Measurements from ENCODE around the gene VMAC.
A peak's percentile ranks its signal among the peaks of the same experiment; 100 is the strongest.
"Not testable (repeated sequence)": the region's sequence is repeated elsewhere in the genome, so short reads cannot be mapped to it uniquely, and the experiment has no call there.

The VMAC gene

DNA sequence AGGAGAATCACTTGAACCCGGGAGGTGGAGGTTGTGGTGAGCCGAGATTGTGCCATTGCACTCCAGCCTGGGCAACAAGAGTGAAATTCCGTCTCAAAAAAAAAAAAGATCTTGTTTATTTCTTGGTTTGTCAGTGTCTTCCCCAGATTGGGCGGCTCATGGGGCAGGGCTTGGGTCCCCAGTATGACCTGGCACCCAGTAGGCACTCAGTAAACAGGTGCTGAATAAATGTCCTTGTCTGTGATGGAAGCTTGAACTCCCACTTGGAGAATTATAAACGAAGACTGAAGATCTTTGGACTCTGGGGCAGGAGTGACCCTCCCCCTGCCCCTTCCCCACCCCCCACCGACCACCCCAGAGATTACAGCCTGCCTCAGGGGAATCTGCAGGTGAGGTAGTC is 24.5 kb upstream of the VMAC start:
- Mint-ChIP-seq H3K27me3 (peaks cover 44% of the 10 kb centered on the region), H3K4me3 (no peak overlapping the region), H3K27ac (no peak overlapping the region), H3K9me3 (no peaks in the 10 kb centered on the region), H3K4me1 (no peaks in the 10 kb centered on the region)
- ATAC-seq (no peak), DNase-seq (no peak)

DNA sequence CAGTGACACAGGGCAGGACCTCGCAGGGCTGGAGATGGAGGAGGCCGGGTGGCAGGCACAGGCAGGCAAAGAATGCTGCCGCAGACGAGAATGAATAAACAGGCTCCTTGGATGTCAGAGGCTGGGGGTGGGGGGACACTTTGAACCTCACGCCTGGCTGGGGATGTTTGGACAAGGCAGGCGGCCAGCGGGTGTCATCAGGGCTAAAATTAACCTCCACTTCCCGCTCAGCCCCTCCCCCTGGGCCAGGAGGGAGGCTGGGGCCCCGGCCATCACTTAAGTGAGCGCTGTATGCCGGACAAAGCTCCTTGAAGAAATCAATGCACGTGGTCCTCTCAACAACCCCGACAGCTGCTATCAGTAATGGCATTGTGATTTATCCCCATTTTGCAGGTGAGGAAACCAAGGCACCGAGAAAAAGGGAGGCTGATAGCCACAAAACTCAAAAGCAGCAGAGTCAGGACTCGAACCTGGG is 24.0 kb upstream of the VMAC start:
- Mint-ChIP-seq H3K27ac (no peak overlapping the region), H3K27me3 (peaks cover 49% of the 10 kb centered on the region), H3K9me3 (no peaks in the 10 kb centered on the region), H3K4me1 (no peaks in the 10 kb centered on the region), H3K4me3 (no peak overlapping the region)
- DNase-seq, result no peak
- ATAC-seq, result no peak

DNA sequence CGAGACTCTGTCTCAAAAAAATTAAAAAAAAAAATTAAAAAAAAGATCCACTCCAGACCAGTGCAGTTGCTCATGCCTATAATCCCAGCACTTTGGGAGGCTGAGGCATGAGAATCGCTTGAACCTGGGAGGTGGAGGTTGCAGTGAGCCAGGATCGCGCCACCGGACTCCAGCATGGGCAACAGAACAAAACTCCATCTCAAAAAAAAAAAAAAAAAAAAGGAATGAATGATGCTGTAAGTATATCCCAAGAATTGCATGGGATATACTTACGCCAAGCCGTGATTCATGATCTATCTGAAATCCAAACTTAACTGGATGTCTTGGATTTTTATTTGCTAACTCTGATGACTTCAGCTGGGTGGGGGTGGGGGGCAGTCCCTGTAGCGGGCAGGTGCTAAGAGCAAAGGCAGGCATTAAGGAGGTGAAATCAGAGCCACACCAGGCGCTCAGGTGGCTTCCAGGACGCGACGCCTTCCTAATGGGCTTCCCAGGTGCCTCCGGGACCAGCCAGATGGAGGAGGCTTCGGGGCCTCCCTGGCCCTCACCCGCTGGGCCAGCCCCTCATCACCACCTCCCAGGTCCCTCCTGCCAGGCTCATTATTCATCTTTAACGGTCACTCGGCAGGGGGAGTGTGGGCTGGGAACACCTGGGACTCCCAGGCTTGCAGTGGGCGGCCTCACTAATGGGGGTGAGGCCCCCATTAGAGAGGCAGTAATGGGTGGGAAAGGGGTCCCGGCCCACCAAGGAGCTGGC is 23.0 kb upstream of the VMAC start:
- H3K27ac Mint-ChIP-seq, result no peak overlapping the region
- H3K9me3 Mint-ChIP-seq, result no peaks in the 10 kb centered on the region
- peaks cover 47% of the 10 kb centered on the region for H3K27me3 Mint-ChIP-seq
- no peak overlapping the region for H3K4me3 Mint-ChIP-seq
- DNase-seq (no peak), ATAC-seq (no peak)
- H3K4me1 Mint-ChIP-seq, result no peaks in the 10 kb centered on the region

DNA sequence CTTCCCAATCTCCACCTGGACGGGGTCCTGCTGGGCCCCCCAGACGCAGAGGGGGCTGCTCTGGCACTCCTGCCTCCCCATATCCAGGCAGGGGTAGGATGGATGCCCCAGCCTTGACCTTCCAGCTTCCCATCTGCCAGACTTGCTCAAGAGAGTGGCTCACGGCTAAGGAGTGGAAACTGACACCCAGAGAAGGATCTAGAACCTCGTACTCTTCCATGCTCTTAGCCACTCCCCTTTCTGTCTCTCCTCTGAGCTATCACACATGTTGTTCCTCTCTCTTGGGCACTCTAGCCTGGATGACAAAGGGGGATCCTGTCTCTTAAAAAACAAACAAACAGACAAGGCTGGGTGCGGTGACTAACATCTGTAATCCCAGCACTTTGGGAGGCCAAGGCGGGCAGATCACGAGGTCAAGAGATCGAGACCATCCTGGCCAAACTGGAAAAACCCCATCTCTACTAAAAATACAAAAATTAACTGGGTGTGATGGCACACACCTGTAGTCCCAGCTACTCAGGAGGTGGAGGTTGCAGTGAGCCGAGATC is 22.2 kb upstream of the VMAC start:
- no peak for DNase-seq
- Mint-ChIP-seq H3K4me1 (no peaks in the 10 kb centered on the region), H3K27ac (no peak overlapping the region)

DNA sequence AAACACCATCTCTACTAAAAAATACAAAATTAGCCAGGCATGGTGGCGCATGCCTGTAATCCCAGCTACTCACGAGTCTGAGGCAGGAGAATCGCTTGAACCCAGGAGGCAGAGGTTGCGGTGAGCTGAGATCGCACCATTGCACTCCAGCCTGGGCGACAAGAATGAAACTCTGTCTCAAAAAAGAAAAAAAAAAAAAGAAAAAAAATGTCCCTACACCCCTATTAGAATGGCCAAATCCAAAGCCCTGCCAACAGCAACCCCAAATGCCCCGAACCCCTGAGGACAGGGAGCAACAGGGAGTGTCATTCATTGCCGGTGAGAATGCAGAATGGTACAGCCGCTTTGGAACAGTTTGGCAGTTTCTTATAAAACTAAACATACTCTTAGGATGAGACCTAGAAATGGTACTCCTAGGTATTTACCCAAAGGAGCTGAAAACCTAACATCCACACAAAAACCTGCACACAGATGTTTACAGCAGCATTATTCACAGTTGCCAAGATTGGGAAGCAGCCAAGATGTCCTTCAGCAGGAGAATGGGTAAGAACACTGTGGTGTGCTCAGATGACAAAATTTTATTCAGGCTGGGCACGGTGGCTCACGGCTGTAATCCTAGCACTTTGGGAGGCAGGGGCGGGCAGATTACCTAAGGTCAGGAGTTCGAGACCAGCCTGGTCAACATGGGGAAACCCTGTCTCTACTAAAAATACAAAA is 21.4 kb upstream of the VMAC start:
- ATAC-seq, DNase-seq, H3K9me3 Mint-ChIP-seq, H3K4me3 Mint-ChIP-seq, H3K27ac Mint-ChIP-seq, H3K4me1 Mint-ChIP-seq: not testable (repeated sequence)
- H3K27me3 Mint-ChIP-seq, result peaks cover 45% of the 10 kb centered on the region

More for the DNA sequence above, 22.2 kb upstream of the VMAC start:
- no peak for ATAC-seq
- Mint-ChIP-seq H3K27me3 (peaks cover 44% of the 10 kb centered on the region), H3K9me3 (no peaks in the 10 kb centered on the region), H3K4me3 (no peak overlapping the region)

DNA sequence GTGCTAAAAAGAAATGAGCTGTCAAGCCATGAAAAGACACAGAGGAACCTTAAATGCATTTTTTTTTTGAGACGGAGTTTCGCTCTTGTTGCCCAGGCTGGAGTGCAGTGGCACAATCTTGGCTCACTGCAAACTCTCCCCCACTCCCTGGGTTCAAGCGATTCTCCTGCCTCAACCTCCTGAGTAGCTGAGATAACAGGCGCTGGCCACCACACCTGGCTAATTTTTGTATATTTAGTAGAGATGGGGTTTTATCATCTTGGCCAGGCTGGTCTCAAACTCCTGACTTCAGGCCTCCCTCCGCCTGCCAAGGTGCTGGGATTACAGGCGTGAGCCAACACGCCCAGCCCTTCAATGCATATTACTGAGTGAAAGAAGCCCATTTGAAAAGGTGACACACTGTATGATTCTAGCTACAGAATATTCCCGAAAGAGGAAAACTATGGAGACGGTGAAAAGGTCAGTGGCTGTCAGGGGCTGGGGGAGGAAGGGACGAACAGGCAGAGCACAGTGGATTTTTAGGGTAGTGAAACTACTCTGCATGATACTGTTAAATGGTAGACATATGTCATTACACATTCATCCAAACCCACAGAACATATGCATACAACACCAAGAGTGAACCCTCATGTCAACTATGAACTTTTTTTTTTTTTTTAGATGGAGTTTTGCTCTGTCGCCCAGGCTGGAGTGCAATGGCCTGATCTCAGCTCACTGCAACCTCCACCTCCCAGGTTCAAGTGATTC is 20.4 kb upstream of the VMAC start:
- H3K27ac Mint-ChIP-seq, DNase-seq, H3K4me3 Mint-ChIP-seq, H3K4me1 Mint-ChIP-seq, ATAC-seq, H3K9me3 Mint-ChIP-seq: not testable (repeated sequence)
- H3K27me3 Mint-ChIP-seq, result peaks cover 49% of the 10 kb centered on the region

DNA sequence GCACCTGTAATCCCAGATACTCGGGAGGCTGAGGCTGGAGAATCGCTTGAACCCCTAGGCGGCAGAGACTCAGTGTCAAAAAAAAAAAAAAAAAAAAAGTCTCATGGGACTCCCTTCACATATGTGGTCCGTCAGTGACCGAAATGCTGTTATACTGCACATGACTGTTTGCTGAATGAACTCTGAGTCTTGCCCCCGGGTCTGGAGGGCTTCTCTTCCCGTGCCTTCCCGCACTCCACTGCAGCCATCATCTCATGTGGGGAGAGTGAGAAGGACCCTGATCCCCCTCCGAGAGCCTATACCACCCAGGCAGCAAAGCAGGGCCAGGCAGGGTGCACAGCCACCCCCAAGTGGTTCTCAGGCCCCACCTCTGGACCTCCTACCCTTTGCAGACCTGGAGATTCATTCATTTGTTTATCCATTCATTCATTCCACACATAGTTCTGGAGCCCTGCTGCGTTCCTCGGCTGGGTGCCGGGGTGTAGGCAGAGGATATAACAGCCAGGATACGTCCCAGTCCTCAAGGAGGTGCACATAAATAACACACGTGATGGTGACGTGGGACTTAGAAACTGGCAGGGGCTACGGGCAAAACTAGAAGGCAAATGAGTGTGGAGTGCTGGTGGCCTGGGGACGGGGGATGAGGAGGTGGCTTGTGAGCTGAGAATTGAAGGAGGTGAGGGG is 15.2 kb upstream of the VMAC start:
- no peaks in the 10 kb centered on the region for H3K9me3 Mint-ChIP-seq
- H3K4me3 Mint-ChIP-seq, result no peak overlapping the region
- DNase-seq, result no peak
- peaks cover 10% of the 10 kb centered on the region for H3K4me1 Mint-ChIP-seq
- peaks cover 67% of the 10 kb centered on the region for H3K27me3 Mint-ChIP-seq
- no peak for ATAC-seq
- peak overlapping the region in 1 of 2 donors; percentile 45 for H3K27ac Mint-ChIP-seq

DNA sequence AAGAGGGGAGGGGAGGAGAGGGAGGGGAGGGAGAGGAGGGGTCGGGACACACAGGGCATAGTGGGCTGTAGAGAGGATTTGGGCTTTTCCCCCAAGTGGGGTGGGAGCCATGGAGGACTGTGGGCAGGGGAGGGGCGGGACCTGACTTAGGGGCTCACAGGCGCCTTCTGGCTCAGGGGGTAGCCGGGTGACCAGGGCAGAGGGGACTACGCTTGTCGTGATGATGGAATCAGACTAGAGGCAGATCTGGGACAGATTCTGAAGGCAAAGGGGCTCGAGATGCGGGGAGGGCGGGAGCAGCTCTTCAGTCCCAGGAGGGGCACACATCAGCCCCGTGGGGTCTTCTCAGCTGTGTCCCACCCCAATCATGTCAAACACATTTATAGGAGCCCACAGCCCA is 14.6 kb upstream of the VMAC start:
- DNase-seq (no peak), ATAC-seq (peak; percentile 8)
- Mint-ChIP-seq H3K27ac (no peak overlapping the region), H3K27me3 (peaks cover 65% of the 10 kb centered on the region), H3K4me1 (peaks cover 10% of the 10 kb centered on the region), H3K9me3 (no peaks in the 10 kb centered on the region), H3K4me3 (no peak overlapping the region)

DNA sequence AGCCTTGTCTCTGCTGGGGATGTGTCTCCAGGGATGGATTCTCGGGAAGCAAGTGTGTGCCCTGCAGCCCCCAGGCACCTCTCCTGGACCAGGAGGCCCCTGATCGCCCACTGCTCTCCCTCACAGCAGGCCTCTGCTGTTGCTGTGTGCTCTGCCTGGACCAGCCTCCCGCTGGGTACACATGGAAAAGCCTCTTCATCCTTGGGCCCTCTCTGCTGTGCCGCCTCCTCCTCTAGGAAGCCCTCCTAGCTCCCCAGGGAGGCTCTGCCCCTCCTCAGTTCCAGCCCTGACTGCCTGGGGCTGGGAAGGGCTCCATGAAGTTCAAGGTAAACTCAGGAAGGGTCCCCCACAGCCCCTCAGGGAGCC is 13.1 kb upstream of the VMAC start:
- no peak for ATAC-seq
- H3K4me1 Mint-ChIP-seq, result peaks cover 10% of the 10 kb centered on the region
- no peak for DNase-seq
- H3K27me3 Mint-ChIP-seq, result peaks cover 55% of the 10 kb centered on the region
- H3K9me3 Mint-ChIP-seq, result no peaks in the 10 kb centered on the region
- no peak overlapping the region for H3K27ac Mint-ChIP-seq
- no peak overlapping the region for H3K4me3 Mint-ChIP-seq

DNA sequence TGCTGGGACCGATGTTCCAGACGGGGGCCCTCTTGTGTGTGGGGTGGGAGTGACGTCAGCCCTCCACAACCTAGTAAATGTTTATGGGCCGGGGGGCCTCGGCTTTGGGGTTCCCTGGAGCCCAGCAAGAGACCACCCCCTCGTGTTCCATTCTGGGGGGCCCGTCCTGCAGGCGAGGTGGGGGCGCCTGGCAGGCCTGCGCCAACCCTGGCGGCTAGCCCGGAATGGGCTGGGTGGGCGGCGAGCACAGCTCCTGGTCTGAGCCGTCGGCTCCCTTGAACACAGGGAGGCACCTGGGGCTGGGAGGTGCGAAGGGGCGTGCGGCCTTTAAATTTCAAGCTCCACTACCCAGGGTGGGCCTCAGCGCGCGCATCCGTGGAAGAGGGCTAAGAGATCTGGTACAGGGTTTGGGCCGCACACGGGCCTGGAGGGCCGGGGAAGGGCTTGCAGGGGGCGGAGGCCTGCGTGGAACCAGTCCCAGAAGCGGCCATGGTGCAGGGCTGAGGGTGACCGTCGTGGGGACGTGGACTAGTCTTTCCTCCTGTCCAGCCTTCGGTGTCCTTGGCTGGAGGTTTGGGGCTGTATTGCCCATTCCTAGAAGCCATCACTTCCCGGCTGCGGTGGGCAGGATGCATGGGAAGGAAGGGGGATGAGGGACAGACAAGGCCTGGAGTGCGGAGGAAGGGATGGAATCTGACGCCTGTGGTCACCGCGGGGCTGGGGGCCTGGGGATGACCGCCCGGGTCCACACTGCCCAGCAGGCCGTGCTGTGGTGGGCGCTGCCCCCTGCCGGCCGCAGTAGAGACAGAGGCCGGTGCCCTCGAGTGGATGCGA is 12.5 kb upstream of the VMAC start:
- no peaks in the 10 kb centered on the region for H3K9me3 Mint-ChIP-seq
- no peak overlapping the region for H3K4me3 Mint-ChIP-seq
- peaks cover 10% of the 10 kb centered on the region for H3K4me1 Mint-ChIP-seq
- ATAC-seq (peak; percentile 63), DNase-seq (peak in 1 of 2 donors; percentile 20)
- peaks cover 49% of the 10 kb centered on the region for H3K27me3 Mint-ChIP-seq
- no peak overlapping the region for H3K27ac Mint-ChIP-seq

DNA sequence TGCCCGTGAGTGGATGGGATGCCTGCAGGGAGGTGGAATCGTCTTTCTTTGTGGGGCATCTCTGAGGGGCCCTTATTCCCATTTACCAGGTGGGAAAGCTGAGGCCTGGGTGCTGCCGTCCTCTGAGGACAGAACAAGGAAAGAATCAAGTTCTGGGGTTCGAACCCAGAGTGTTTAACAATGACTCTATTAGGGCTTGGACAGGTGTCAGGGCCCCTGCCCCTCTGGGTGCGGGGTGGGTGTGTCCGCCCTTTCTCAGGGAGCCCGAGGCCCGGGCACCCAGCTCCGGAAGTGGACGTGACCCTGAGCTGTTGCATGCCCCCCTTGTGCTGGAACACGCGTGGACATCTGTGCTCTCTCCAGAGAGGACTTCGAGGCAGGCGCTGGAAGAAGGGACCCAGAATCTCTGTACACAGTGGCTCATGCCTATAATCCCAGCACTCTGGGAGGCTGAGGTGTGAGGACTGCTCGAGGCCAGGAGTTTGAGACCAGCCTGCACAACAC is 11.8 kb upstream of the VMAC start:
- Mint-ChIP-seq H3K4me1 (peaks cover 10% of the 10 kb centered on the region), H3K27me3 (peaks cover 46% of the 10 kb centered on the region), H3K4me3 (no peak overlapping the region), H3K9me3 (no peaks in the 10 kb centered on the region), H3K27ac (no peak overlapping the region)
- ATAC-seq (no peak), DNase-seq (no peak)

DNA sequence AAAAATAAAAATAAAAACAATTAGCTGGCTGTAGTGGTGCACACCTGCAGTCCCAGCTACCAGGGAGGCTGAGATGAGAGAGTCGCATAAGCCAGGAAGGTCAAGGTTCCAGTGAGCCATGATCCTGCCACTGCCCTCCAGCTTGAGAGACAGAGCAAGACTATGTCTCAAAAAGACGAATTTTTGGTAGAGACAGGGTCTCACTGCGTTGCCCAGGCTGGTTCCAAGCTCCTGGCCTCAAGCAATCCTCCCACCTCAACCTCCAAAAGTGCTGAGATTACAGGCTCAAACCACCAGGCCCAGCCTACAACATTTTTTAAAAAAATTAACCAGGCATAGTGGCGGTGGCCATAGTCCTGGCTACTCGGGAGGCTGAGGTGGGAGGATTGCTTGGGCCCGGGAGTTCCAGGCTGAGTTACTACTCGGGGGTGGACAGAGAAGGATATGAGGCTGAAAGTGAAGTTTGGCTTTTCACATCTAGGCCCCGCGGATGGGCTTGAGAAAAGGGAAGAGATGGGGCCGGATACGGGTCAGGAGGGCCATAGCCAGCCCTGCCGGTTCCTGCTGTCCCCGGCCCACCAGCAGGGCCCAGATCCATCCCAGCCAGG is 11.3 kb upstream of the VMAC start:
- H3K27ac Mint-ChIP-seq, result no peak overlapping the region
- H3K4me3 Mint-ChIP-seq, result no peak overlapping the region
- H3K27me3 Mint-ChIP-seq, result peaks cover 40% of the 10 kb centered on the region
- ATAC-seq (no peak), DNase-seq (no peak)
- H3K4me1 Mint-ChIP-seq, result peaks cover 10% of the 10 kb centered on the region
- H3K9me3 Mint-ChIP-seq, result no peaks in the 10 kb centered on the region

DNA sequence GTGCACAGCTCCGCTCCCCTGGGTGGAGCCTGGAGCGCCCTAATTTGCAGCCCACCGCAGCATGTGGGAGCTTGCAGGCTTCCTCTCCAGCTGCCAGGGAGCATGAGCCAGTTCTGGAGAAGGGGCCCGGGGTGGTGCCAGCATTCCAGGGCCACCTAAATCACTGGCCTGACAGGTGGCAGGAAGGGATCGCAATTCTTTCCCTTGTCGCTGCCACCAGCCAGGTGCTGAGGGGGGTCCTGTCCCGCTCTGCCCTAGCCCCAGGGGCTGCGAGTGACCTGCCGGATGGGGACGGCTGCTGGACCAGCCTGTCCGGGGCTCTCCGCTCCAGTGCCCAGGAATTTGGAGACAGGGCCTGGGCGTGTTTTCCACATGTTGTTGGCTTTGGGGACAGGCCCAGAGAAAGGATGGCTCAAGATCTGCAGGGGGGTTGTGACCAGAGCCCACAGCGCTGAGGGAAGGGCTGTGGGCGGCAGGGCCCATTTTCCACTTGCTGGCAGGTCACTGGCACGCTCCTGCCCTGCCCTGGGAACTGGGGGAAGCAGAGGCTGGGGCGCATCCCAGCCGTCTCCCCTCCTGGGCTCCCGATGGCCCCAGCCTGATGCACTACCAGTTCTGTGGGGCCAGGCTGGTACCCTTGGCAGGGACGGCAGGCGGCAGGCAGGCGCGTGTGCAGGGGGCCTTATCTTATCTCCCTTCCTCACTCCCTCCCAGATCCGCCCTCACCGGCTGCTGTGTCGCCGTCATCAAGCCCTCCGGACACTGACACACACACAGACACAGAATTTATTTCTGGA is 10.6 kb upstream of the VMAC start:
- peaks cover 33% of the 10 kb centered on the region for H3K27me3 Mint-ChIP-seq
- H3K27ac Mint-ChIP-seq, result no peak overlapping the region
- H3K4me1 Mint-ChIP-seq, result peaks cover 10% of the 10 kb centered on the region
- H3K9me3 Mint-ChIP-seq, result no peaks in the 10 kb centered on the region
- DNase-seq, result no peak
- ATAC-seq, result no peak
- H3K4me3 Mint-ChIP-seq, result no peak overlapping the region

Data from stimulated activated naive CD8-positive, alpha-beta T cell treated with anti-CD3 and anti-CD28 coated beads, Interleukin-15, amount 100 ng/mL, for 72 hours (primary cell).